ENCODE results near the gene HSDL2. TPM values are rescaled to one million over a fixed set of nuclear protein-coding genes. Genes with fewer than 3 reads are reported as not detected.
A peak's percentile ranks its signal among the peaks of the same experiment; 100 is the strongest.

Gene HSDL2
- total and polyA plus RNA-seq, 2 of the 4 experiments (the other 2 are of a cell fraction) = 17.7 to 65.8 TPM

DNA sequence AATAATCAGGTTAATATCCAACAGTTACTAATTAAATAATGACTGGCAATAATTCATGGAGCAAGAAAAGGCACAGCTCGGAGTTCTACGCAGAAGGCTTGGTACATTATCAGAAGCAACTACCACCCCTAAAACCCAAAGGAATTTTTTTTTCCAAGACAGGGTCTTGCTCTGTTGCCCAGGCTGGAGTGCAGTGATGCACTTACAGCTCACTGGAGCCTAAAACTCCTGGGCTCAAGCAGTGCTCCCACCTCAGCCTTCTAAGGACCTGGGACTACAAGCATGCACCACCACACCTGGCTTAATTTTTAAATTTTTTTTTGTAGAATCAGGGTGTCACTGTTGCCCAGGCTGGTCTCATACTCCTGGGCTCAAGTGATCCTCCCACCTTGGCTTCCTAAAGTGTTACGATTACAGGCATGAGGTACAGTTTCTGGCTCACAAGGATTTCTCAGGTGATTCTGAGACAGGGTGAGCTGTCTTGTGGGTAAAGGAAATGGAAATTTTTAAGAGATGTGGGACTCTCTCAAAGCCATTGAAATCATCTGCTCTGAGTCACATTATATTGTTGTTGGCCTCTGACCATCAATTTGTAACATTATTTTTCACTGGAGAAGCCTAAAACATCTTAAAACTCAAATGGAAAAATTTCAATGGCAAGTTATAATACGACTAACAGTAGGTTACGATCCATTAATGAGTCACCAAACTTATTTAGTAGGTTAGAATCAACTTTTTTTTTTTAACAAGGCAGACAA lies 19.7 kb upstream of the HSDL2 start:
- no TSS peak for BruUV-seq (replicated peaks)
- Histone ChIP-seq H3K56ac (ENCODE audit: extremely low read depth, insufficient read depth, low read length) (no peak overlapping the region), H4K8ac (ENCODE audit: low read depth in 2 of 2, low read length in 2 of 2) (no peak overlapping the region), H3K79me1 (ENCODE audit: low read depth in 1 of 2, low read length in 2 of 2) (no peaks in the 10 kb centered on the region), H2AK5ac (ENCODE audit: low read depth, low read length) (no peak overlapping the region), H3K9me3 (ENCODE audit: control insufficient read depth, insufficient read depth, low read length) (no peaks in the 10 kb centered on the region), H3K27me3 (ENCODE audit: control insufficient read depth, insufficient read depth, low read length) (no peaks in the 10 kb centered on the region), H4K5ac (ENCODE audit: low read depth, low read length) (no peak overlapping the region), H3K18ac (ENCODE audit: low read depth, low read length) (no peak overlapping the region), H4K20me1 (ENCODE audit: insufficient read depth, low read length) (no peaks in the 10 kb centered on the region), H2AFZ (replicated peaks; ENCODE audit: low read length, poor library complexity) (no peak overlapping the region), H3K27ac (ENCODE audit: insufficient read depth, low read length) (no peak overlapping the region), H4K91ac (ENCODE audit: insufficient read depth, low read depth, low read length) (no peak overlapping the region), H3K14ac (replicated peaks; ENCODE audit: low read depth, low read length) (no peak overlapping the region), H3K9ac (ENCODE audit: low read depth, low read length) (no peak overlapping the region), H3K36me3 (ENCODE audit: control insufficient read depth, insufficient read depth, low read length) (no peaks in the 10 kb centered on the region), H2BK20ac (ENCODE audit: low read depth, low read length) (no peak overlapping the region), H2BK15ac (ENCODE audit: low read depth, low read length) (no peak overlapping the region), H3K23ac (ENCODE audit: low read depth, low read length) (no peak overlapping the region), H3K4me2 (ENCODE audit: low read depth, low read length) (no peak overlapping the region), H3K4ac (ENCODE audit: low read depth, low read length) (no peak overlapping the region), H2BK120ac (ENCODE audit: low read depth, low read length) (no peak overlapping the region), H3K4me1 (ENCODE audit: control insufficient read depth, insufficient read depth, low read length) (no peaks in the 10 kb centered on the region; the same call in 1 of the 2 replicates), H3K9me1 (ENCODE audit: insufficient read depth, low read length) (no peaks in the 10 kb centered on the region), H3K4me3 (ENCODE audit: insufficient read depth, low read depth, low read length) (no peak overlapping the region), H2AK9ac (replicated peaks; ENCODE audit: low read depth, low read length, poor library complexity) (no peak overlapping the region), H2BK5ac (ENCODE audit: low read depth, low read length, poor library complexity, severe bottlenecking) (no peak overlapping the region)
- ChIA-PET POLR2A (ENCODE audit: unreplicated experiment) (no interaction called here), CTCF (interaction anchor here (0.7 to 3.4 kb wide), 4 partner anchors 19 to 273 kb away, joined by 3 to 21 read pairs (median 4); no protein-coding TSS in a partner anchor)
- intact Hi-C loops (cut with micrococcal nuclease) = loop anchor here (2.0 kb wide), 1 partner anchor 599 kb away; no protein-coding TSS in a partner anchor
- dilution Hi-C loops (cut with HindIII; ENCODE audit: low sequenced_read_pairs, unreplicated experiment) = no loop called here
- no CpG with 5 or more reads among the region's 5 CpGs for WGBS, 2 experiments (ENCODE audit: extremely low coverage in 2 of 2, insufficient read length in 1 of 2)
- DNase-seq = peak; percentile 58
- in situ Hi-C loops (cut with MboI; ENCODE audit: low sequenced_read_pairs) = loop anchor here (5.0 kb wide), 2 partner anchors 268 to 598 kb away; no protein-coding TSS in a partner anchor
- no peak for TF ChIP-seq CEBPB (IDR thresholded peaks at IDR 0.05; ENCODE audit: low read depth, low read length)
- no peak for TF ChIP-seq POLR2A (IDR thresholded peaks at IDR 0.05; ENCODE audit: low read depth, low read length)
- TF ChIP-seq CHD1 (IDR thresholded peaks at IDR 0.05; ENCODE audit: low read depth, low read length) = no peak
- TF ChIP-seq MAFK (IDR thresholded peaks at IDR 0.05; ENCODE audit: low read depth, low read length) = no peak
- no peak for TF ChIP-seq RAD21 (IDR thresholded peaks at IDR 0.05; ENCODE audit: low read length)
- TF ChIP-seq, protein P1, sequence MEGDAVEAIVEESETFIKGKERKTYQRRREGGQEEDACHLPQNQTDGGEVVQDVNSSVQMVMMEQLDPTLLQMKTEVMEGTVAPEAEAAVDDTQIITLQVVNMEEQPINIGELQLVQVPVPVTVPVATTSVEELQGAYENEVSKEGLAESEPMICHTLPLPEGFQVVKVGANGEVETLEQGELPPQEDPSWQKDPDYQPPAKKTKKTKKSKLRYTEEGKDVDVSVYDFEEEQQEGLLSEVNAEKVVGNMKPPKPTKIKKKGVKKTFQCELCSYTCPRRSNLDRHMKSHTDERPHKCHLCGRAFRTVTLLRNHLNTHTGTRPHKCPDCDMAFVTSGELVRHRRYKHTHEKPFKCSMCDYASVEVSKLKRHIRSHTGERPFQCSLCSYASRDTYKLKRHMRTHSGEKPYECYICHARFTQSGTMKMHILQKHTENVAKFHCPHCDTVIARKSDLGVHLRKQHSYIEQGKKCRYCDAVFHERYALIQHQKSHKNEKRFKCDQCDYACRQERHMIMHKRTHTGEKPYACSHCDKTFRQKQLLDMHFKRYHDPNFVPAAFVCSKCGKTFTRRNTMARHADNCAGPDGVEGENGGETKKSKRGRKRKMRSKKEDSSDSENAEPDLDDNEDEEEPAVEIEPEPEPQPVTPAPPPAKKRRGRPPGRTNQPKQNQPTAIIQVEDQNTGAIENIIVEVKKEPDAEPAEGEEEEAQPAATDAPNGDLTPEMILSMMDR (conservative IDR thresholded peaks at IDR 0.05; ENCODE audit: low read depth, low read length) = no peak
- TF ChIP-seq NFE2L2 (IDR thresholded peaks at IDR 0.05; ENCODE audit: low read depth, low read length) = no peak
- TF ChIP-seq RCOR1 (IDR thresholded peaks at IDR 0.05; ENCODE audit: insufficient replicate concordance, low read length) = no peak
- TF ChIP-seq MAZ (IDR thresholded peaks at IDR 0.05; ENCODE audit: borderline replicate concordance, low read depth, low read length) = no peak
- no peak for TF ChIP-seq MXI1 (IDR thresholded peaks at IDR 0.05; ENCODE audit: borderline replicate concordance, low read depth, low read length)
- TF ChIP-seq RFX5 (IDR thresholded peaks at IDR 0.05; ENCODE audit: low read depth, low read length) = no peak
- no peak for TF ChIP-seq FOS (IDR thresholded peaks at IDR 0.05; ENCODE audit: low read depth, low read length)
- TF ChIP-seq, protein P2, sequence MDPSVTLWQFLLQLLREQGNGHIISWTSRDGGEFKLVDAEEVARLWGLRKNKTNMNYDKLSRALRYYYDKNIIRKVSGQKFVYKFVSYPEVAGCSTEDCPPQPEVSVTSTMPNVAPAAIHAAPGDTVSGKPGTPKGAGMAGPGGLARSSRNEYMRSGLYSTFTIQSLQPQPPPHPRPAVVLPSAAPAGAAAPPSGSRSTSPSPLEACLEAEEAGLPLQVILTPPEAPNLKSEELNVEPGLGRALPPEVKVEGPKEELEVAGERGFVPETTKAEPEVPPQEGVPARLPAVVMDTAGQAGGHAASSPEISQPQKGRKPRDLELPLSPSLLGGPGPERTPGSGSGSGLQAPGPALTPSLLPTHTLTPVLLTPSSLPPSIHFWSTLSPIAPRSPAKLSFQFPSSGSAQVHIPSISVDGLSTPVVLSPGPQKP (IDR thresholded peaks at IDR 0.05; ENCODE audit: borderline replicate concordance, low read depth, low read length) = no peak
- TF ChIP-seq, protein P3, sequence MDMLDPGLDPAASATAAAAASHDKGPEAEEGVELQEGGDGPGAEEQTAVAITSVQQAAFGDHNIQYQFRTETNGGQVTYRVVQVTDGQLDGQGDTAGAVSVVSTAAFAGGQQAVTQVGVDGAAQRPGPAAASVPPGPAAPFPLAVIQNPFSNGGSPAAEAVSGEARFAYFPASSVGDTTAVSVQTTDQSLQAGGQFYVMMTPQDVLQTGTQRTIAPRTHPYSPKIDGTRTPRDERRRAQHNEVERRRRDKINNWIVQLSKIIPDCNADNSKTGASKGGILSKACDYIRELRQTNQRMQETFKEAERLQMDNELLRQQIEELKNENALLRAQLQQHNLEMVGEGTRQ (IDR thresholded peaks at IDR 0.05; ENCODE audit: low read depth, low read length) = no peak
- no peak for TF ChIP-seq SMC3 (IDR thresholded peaks at IDR 0.05; ENCODE audit: low read depth, low read length)
- ATAC-seq (ENCODE audit: low read depth) = no peak
